Aorta (tissue), 5 donors: Measurements from ENCODE around the gene GAK. TPM values are rescaled to one million over a fixed set of nuclear protein-coding genes. Genes with fewer than 3 reads are reported as not detected.

ENCODE experiments used
- ATAC-seq: fragments of 200-7000 bp; cut with Tn5 transposase; one replicate; pipeline ENCODE4 v1.9.1; 2022; ENCODE audit warnings: moderate library complexity; ENCODE audit not compliant: low FRiP score
- DNase-seq, 2 donors: peaks; one replicate each; pipeline ENCODE4 v3.0.0-alpha.2; 2020
- H3K27ac ChIP-seq, 2 donors: one replicate each; pipeline ENCODE4 v1.5.1; 2013; ENCODE audit warnings: low read length in 2 of 2, mild to moderate bottlenecking in 2 of 2, moderate library complexity in 2 of 2, control low read depth in 1 of 2, inconsistent platforms in 1 of 2, low read depth in 1 of 2
- H3K27me3 ChIP-seq, 2 donors: one replicate each; pipeline ENCODE4 v1.6.1; 2013; ENCODE audit warnings: control low read depth in 1 of 2, low read length in 1 of 2, mild to moderate bottlenecking in 1 of 2, moderate library complexity in 1 of 2; ENCODE audit not compliant: insufficient read depth in 2 of 2, control insufficient read depth in 1 of 2
- H3K36me3 ChIP-seq, 2 donors: one replicate each; pipeline ENCODE4 v1.6.1; 2013; ENCODE audit warnings: control low read depth in 1 of 2, low read length in 1 of 2, mild to moderate bottlenecking in 1 of 2; ENCODE audit not compliant: insufficient read depth in 2 of 2, control insufficient read depth in 1 of 2
- H3K4me1 ChIP-seq, 2 donors: one replicate each; pipeline ENCODE4 v1.6.1; 2013; ENCODE audit warnings: low read length in 2 of 2, control low read depth in 1 of 2, mild to moderate bottlenecking in 1 of 2, moderate library complexity in 1 of 2; ENCODE audit not compliant: insufficient read depth in 2 of 2, control insufficient read depth in 1 of 2
- H3K4me3 ChIP-seq, 2 donors: one replicate each; pipeline ENCODE4 v1.5.1; 2013; ENCODE audit warnings: low read length in 2 of 2, control low read depth in 1 of 2, mild to moderate bottlenecking in 1 of 2
- H3K9me3 ChIP-seq: one replicate; pipeline ENCODE4 v1.6.1; 2013; ENCODE audit warnings: mild to moderate bottlenecking, low read length; ENCODE audit not compliant: control insufficient read depth
- WGBS, 2 donors: extraction: QIAGEN DNeasy Blood & Tissue Kit; methylation state at CpG; one replicate each; pipeline ENCODE4 v1.1.7; 2013; 5-methylcytosine and 5-hydroxymethylcytosine counted together
- intact Hi-C, 2 donors: fragments of 100-400 bp; cut with DNase I; formaldehyde crosslinking; loops; one replicate each; pipeline versions ENCODE4 v1.14.2 to v1.15.0; 2022
- polyA plus RNA-seq, 2 donors: library from polyadenylated mRNA; stranded (reverse); fragments of 200-250 nt; gene quantifications; one replicate each; pipeline ENCODE4 v1.2.3, GENCODE V29; 2013
- total RNA-seq, 2 donors: library from RNA; stranded (reverse); fragmentation: NEBNext Ultra II Directional; extraction: Animal tissue kit (Norgen Biotek cat#: 25700); gene quantifications; one replicate each; pipeline ENCODE4 v1.2.1, GENCODE V29; 2021
- donor health status: healthy with polysubstance abuse.
- donor health status: Bipolar disorder and iron deficiency.
- donor health status: DM: no; HTN: no; CAD: no.
- donor health status: DM: no; HTN: no; CAD: no.
- donor health status: DM: yes; HTN: yes; CAD: no.

Gene GAK
- total and polyA plus RNA-seq, 4 donors: 52.0 to 300 (median 94.4) TPM

- intact Hi-C loops: no loop called here
- no peak overlapping the region for H3K27ac ChIP-seq
- peaks cover 8% of the 10 kb centered on the region for H3K9me3 ChIP-seq
- ATAC-seq (peak; percentile 4), DNase-seq (peak; percentile 17 to 47)
- 65 to 67% methylated on average over 18 of the region's 18 CpGs for WGBS, 2 donors
- H3K4me1 ChIP-seq: no peaks in the 10 kb centered on the region
- no peak overlapping the region for H3K4me3 ChIP-seq
- H3K36me3 ChIP-seq: no peaks in the 10 kb centered on the region
- no peaks in the 10 kb centered on the region for H3K27me3 ChIP-seq
Observed at GRCh38 chr4:833731-834367, 98.3 kb downstream of the GAK start.

GRCh38 chr4:833156-833555 lies 99.0 kb downstream of the GAK start:
- no peaks in the 10 kb centered on the region for H3K27me3 ChIP-seq
- intact Hi-C loops: no loop called here
- no peak overlapping the region for H3K27ac ChIP-seq
- ATAC-seq (no peak), DNase-seq (peak; percentile 29 to 65)
- H3K9me3 ChIP-seq: peaks cover 8% of the 10 kb centered on the region
- H3K4me1 ChIP-seq: no peaks in the 10 kb centered on the region
- no peak overlapping the region for H3K4me3 ChIP-seq
- WGBS, 2 donors: 50 to 53% methylated on average over 9 to 10 of the region's 10 CpGs
- no peaks in the 10 kb centered on the region for H3K36me3 ChIP-seq

GRCh38 chr4:832536-832935 lies 99.6 kb downstream of the GAK start:
- H3K4me3 ChIP-seq: no peak overlapping the region
- no peaks in the 10 kb centered on the region for H3K36me3 ChIP-seq
- no peaks in the 10 kb centered on the region for H3K27me3 ChIP-seq
- 89 to 90% methylated on average over 9 of the region's 9 CpGs for WGBS, 2 donors
- no peak overlapping the region for H3K27ac ChIP-seq
- no peaks in the 10 kb centered on the region for H3K4me1 ChIP-seq
- peaks cover 8% of the 10 kb centered on the region for H3K9me3 ChIP-seq
- ATAC-seq (no peak), DNase-seq (peak in 1 of 2 donors; percentile 62)
- intact Hi-C loops: no loop called here

GRCh38 chr4:832108-832507 lies 100.0 kb downstream of the GAK start:
- Histone ChIP-seq H3K9me3 (peaks cover 6% of the 10 kb centered on the region), H3K4me3 (no peak overlapping the region), H3K27me3 (no peaks in the 10 kb centered on the region), H3K4me1 (no peaks in the 10 kb centered on the region), H3K27ac (no peak overlapping the region), H3K36me3 (no peaks in the 10 kb centered on the region)
- ATAC-seq (no peak), DNase-seq (peak; percentile 16 to 27)
- intact Hi-C loops: no loop called here
- 91 to 95% methylated on average over 7 of the region's 7 CpGs for WGBS, 2 donors

- no peaks in the 10 kb centered on the region for H3K4me1 ChIP-seq
- no peak overlapping the region for H3K27ac ChIP-seq
- H3K9me3 ChIP-seq: peaks cover 6% of the 10 kb centered on the region
- ATAC-seq: no peak
- no peak overlapping the region for H3K4me3 ChIP-seq
- H3K27me3 ChIP-seq: no peaks in the 10 kb centered on the region
- 70 to 77% methylated on average over 3 of the region's 3 CpGs for WGBS, 2 donors
- DNase-seq: peak in 1 of 2 donors; percentile 13
- H3K36me3 ChIP-seq: no peaks in the 10 kb centered on the region
- intact Hi-C loops: no loop called here
Observed at GRCh38 chr4:831483-831805, 100.7 kb downstream of the GAK start.

GRCh38 chr4:830601-831482 lies 101.3 kb downstream of the GAK start:
- no peak overlapping the region for H3K4me3 ChIP-seq
- WGBS, 2 donors: 67 to 76% methylated on average over 23 of the region's 23 CpGs
- no peaks in the 10 kb centered on the region for H3K27me3 ChIP-seq
- no peak for ATAC-seq
- no peaks in the 10 kb centered on the region for H3K36me3 ChIP-seq
- peaks cover 4% of the 10 kb centered on the region for H3K9me3 ChIP-seq
- intact Hi-C loops: no loop called here
- DNase-seq: peak; percentile 39 to 45
- H3K27ac ChIP-seq: no peak overlapping the region
- no peaks in the 10 kb centered on the region for H3K4me1 ChIP-seq

- H3K9me3 ChIP-seq: peaks cover 4% of the 10 kb centered on the region
- DNase-seq: peak; percentile 41 to 69
- H3K36me3 ChIP-seq: no peaks in the 10 kb centered on the region
- no peak overlapping the region for H3K27ac ChIP-seq
- intact Hi-C loops: no loop called here
- 54 to 57% methylated on average over 26 of the region's 26 CpGs for WGBS, 2 donors
- H3K4me3 ChIP-seq: no peak overlapping the region
- H3K27me3 ChIP-seq: no peaks in the 10 kb centered on the region
- no peak for ATAC-seq
- H3K4me1 ChIP-seq: no peaks in the 10 kb centered on the region
Observed at GRCh38 chr4:829761-830600, 102.1 kb downstream of the GAK start.

- intact Hi-C loops: no loop called here
- Histone ChIP-seq H3K27ac (no peak overlapping the region), H3K36me3 (no peaks in the 10 kb centered on the region), H3K27me3 (no peaks in the 10 kb centered on the region), H3K4me1 (no peaks in the 10 kb centered on the region), H3K9me3 (peaks cover 4% of the 10 kb centered on the region), H3K4me3 (no peak overlapping the region)
- DNase-seq (peak; percentile 36 to 47), ATAC-seq (no peak)
- 64 to 75% methylated on average over 5 to 6 of the region's 6 CpGs for WGBS, 2 donors
Observed at GRCh38 chr4:829291-829690, 102.8 kb downstream of the GAK start.
